NCI-H2196 treated with DMSO at 0.1 percent for 48 hours (cell line): ENCODE data around the gene GNG2.

Experiments used
- DNase-seq: peaks from one replicate; lab custom pipeline; 2025; ENCODE audit not compliant: unreplicated experiment; lab: John Stamatoyannopoulos, UW

Gene GNG2

GRCh38 chr14:51938137-51938536 lies 77.7 kb downstream of the GNG2 start:
- no peak for DNase-seq

- DNase-seq, result no peak
Measured at GRCh38 chr14:51938821-51939220, 78.4 kb downstream of the GNG2 start.

DNA sequence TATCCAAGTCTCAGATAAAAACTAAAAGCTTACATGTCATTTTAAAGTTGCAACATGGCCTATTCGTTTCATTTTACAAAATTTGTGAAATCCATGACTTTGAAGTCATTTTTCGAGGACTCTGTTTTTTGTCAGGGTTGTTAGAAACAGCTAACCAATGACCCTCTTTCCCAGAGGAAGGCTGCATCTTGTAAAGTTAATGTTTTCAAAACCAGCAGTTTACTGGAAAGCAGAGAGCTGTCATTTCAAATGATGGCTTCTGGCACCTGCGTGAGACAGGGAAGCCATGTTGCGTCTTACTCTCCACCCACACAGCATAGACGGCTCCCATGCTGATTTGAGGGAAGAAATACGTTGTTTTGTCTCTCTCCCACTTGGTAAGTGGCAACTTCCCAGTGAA lies 78.8 kb downstream of the GNG2 start:
- DNase-seq, result no peak

DNA sequence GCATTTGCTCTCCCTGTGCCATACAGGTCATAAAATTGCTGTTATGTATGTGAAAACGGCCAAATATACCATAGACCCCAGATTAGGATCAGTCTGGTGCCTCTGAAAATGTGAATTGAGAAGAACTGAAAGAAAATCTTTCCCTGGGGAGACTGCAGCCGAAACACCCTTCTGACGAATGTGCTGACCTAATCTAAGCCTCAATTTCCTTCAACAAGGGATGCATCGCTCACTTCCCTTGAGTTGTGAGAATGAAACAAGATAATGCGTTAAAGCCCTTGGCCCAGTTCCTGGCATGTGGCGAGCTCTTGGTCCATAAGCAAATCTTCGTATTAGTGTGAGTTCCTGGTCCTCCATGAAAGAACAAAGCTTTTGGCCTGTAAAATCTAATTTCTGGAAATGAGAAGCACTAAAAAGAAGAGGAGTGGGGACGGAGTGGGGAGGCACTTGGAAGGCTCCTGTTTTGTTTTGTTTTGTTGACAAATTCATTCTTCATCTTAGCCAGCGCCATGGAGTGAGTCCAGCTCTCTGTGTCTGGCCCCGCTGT lies 79.4 kb downstream of the GNG2 start:
- DNase-seq, result no peak

GRCh38 chr14:51942971-51943370 lies 82.6 kb downstream of the GNG2 start:
- no peak for DNase-seq

GRCh38 chr14:51950007-51950406 lies 89.6 kb downstream of the GNG2 start:
- DNase-seq, result no peak

DNA sequence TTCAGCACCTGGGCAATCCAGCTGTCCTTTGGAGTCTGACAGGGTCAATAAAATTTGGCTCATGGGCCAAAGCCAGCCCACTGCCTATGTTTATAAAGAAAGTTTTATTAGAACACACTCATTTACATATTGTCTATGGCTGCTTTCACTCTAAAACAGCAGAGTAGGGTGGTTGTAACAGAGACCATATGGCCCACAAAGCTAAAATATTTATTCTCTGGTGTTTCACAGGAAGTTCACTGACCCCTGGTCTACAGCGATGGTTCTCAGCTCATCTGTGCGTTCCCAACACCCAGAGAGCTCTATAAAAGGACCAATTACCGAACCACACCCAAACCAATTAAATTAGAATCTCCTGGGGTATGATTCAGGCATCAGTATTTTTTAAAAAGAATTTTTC lies 91.2 kb downstream of the GNG2 start:
- DNase-seq, result no peak

DNA sequence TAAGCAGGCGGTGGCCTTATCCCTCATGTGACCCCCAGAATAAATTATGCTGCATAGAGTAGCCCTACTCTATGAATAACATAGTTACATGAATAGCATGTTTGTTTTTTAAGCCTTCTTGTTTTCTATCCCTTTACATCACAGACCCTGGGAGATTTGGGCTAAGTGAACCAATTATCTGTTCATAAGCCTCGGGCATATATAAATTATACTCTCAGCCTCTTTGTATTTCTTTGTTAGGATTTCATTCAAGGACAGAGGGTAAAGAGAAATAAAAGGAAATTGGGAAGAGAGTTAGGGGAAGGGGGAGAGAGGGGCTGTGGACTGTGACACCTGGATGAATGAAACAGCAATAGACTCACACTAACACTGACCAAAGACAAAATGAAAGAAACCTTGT lies 93.6 kb downstream of the GNG2 start:
- DNase-seq, result no peak

- DNase-seq, result no peak
Measured at GRCh38 chr14:51954657-51955056, 94.2 kb downstream of the GNG2 start.

DNA sequence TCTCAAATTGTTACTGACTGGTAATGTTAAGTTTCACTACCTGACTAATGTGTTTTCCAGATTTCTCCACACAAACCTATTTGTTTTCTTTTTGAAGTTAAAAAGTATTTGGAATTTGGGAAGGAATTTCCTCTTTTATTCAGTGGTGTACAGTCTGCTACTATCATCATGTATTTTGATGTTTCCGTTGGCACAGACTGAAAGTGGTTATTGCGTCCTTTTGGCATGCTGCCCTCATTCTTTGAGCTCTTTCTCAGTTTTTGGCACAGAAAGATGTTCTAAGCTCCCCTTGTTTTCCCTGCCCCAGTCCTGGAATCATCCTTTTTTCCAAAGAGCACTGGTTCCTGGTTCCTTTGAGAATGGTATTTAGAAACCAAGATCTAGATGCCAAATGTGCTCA lies 97.5 kb downstream of the GNG2 start:
- no peak for DNase-seq

GRCh38 chr14:51959928-51960327 lies 99.5 kb downstream of the GNG2 start:
- DNase-seq, result no peak

- no peak for DNase-seq
Measured at GRCh38 chr14:51960866-51961265, 100.5 kb downstream of the GNG2 start.

DNA sequence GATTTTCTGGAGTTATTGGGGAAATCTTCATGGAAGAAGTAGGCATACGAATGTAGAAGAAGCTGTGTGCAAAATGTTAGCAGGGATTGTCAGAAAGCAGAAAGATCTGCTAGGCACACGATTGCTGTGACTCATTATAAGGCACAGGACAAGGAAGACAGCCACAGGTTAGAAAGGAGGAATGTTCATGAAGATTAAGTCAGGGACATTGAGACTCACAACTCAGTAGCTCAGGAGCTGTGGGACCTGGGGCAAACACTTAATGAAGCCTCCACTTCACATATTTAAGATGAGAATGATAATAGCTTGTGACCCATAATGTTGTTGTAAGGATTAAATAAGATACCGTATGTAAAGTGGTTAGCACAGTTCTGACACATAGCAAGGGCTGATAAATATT lies 102.3 kb downstream of the GNG2 start:
- DNase-seq, result no peak

DNA sequence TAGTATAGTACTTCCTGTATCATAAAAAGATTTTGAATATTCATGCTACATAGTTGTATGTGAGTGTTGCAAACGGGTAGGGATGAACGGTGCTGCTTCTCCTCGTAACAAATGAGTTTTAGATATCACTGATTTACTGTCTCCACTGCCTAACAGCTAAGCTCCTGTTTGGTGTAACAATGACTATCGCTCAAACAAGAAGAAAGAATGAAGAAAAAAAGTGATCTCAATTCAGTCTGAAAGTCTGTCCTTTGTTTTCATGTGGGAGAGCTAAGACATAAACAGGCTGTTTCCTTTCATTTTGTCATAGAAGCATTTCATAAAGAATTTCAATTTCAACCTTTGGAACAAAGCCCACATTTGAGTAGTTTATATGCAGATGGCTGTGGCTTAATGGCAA lies 102.9 kb downstream of the GNG2 start:
- no peak for DNase-seq

DNA sequence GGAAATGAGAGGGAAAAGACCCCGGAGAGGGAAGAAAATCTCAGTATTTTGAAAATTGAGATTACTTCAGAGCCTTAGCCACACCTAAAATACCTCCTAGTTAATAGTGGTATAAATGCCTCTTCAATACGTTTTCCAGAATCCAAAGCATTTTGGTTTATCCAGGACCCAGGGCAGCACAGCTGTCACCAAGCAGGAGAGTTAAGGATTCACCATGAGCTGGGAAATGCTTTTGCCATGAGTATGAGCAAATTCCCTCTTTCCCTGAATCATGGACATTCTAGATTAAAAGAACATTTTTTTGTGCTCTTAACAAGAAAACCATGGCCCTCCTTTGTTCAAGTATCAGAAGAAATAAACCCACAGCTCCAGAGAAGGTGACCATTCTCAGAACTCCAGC lies 107.1 kb downstream of the GNG2 start:
- DNase-seq, result no peak

DNA sequence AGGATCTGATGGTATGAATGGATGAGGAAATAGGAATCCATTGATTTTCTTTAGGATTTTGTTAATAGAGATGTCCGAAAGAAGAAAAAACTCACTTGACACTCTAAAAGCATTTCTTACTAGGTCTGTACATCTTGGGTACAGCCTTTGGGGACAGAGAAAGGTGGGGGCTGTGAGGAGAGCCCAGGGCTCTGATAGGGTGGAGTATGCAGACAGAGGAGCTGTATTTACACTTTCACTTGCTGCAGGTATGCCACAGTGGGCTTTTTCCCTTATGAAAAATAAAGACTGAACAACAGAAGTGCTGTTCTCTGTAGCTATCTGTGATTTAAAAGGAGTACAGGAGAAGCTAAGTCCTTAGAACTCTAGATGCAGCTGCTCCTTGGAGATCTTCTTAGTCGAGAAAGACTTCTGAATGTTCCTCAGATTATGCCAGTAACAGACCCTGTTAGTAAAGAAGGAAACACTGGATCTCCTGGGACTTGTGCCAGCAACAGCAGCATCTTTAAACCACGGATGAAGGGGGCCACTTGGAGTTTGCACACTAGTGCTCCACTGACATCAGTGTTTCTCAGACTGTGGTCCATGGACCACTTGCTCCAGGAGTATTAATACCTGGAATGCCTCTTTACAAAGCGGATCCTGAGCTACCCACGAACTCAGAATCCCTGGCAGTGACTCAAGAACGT lies 109.6 kb downstream of the GNG2 start:
- no peak for DNase-seq

DNA sequence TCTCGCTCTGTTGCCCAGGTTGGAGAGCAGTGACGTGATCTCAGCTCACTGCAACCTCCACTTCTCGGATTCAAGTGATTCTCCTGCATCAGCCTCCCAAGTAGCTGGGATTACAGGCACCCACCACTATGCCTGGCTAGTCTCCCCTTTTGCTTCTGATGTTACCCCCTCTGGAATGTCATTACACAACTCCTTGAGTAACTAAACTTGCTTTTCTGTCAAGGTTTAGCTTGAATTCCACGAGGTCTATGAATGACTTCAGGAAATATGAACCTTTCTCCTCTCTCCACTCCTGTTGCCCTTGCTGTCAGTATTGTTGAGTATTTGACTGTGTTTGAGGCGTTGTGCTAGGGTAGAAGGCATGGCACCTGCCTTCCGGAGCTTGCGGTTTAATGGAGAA lies 112.2 kb downstream of the GNG2 start:
- no peak for DNase-seq

DNA sequence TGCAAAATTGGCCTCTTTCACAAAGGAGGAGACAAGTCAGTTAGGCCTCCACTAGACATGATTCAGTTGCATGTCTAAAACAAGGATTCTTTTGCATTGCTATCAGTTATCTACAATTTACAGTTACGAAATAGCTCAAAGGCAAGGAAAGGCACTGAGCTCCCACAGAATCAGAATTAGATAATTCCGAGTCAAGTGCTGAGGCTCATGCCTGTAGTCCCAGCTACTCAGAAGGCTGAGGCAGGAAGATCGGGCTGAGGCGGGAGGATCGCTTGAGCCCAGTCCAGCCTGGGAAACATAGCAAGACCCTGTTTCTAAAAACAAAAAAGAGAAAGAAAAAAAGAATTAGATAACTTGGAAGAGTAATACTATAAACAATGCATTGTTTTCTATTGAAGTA lies 116.7 kb downstream of the GNG2 start:
- DNase-seq, result no peak

DNA sequence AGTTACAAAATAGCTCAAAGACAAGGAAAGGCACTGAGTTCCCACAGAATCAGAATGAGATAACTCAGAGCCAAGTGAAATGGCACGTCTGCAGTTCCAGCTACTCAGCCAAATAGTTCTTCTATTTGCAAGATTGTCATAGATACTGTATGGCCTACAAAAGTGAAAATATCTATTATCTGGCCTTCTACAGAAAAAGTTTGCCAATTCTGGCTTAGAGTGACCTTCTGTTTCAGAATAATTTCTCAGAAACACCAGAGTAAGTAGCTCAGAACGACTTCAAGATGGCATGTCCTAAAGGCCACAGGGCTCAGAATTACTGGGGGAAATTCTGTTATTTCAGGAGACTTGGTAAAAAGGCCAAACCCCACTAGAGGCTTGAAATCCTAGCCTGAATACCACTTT lies 118.3 kb downstream of the GNG2 start:
- DNase-seq, result no peak

- peak; percentile 32 for DNase-seq
Measured at GRCh38 chr14:51979088-51979709, 118.8 kb downstream of the GNG2 start.

GRCh38 chr14:51981218-51981854 lies 120.9 kb downstream of the GNG2 start:
- no peak for DNase-seq

DNA sequence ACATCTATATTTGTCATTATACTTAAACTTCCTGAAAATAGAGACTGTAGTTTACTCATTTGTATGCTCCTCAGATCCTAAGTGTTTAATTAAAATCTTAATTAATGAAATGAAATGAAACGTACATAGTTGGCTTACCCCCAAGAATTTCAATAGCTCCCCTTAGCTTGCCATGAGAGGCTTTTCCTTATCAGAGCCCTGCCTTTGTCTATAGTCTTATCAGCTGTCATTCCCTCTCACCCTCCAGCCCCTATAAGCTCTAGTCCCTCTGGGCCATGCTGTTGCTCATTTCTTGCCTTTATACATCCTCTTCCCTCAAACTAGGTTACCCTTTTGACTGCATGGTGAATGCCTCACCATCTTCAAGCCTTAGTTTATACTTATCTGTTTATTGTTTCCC lies 127.8 kb downstream of the GNG2 start:
- no peak for DNase-seq
